DMS53 treated with DMSO at 0.1 percent for 48 hours (cell line): ENCODE results near the gene ELAVL1.
"Not testable (repeated sequence)": the region's sequence is repeated elsewhere in the genome, so short reads cannot be mapped to it uniquely, and the experiment has no call there.

Experiments used
- DNase-seq: peaks from one replicate; lab custom pipeline; 2025; ENCODE audit not compliant: unreplicated experiment; lab: John Stamatoyannopoulos, UW

The ELAVL1 gene

DNA sequence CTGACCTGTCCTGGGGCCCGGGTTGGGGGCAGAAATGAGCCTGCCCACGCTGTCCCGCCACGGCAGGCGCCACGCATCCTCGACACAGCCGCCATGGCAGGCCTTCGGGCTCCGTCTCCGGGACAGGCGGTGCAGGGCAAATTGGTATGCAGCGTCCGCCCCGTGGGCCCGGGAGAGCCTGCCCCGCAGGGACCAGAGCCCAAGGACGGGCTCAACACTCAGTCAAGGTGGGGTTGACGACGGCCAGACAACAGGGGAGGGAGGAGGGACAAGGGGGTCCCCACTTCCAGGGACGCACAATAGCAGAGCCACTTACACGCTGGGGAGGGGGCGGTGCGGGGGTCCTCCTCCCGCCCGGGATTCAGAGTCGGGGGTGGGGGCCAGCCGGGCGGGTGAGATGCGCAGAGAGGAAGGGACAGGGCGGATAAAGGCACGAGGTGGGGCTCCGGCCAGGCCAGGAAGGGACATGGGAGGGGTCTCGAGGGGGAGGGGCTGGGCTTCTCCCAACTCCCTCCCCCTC lies 80.7 kb downstream of the ELAVL1 start:
- DNase-seq: no peak

DNA sequence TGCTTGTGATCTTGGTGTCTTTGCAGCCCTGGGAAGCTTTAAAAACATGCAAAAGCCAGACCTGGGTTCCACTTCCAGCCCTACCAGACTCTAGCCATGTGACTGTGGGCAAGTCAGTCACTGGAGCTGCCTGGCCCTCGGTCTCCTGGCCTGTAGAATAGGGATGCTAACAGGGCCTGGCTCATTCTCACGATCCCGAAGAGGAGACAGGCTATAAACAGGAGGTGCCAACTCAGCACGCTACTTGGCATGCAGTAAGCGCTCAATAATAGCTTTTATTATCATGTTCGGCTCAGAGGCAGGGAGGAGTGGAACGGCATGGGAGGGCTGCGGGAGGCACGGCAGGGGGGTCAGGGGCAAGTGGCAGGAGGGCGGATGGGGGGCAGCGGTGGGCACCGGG lies 81.2 kb downstream of the ELAVL1 start:
- DNase-seq: no peak

DNA sequence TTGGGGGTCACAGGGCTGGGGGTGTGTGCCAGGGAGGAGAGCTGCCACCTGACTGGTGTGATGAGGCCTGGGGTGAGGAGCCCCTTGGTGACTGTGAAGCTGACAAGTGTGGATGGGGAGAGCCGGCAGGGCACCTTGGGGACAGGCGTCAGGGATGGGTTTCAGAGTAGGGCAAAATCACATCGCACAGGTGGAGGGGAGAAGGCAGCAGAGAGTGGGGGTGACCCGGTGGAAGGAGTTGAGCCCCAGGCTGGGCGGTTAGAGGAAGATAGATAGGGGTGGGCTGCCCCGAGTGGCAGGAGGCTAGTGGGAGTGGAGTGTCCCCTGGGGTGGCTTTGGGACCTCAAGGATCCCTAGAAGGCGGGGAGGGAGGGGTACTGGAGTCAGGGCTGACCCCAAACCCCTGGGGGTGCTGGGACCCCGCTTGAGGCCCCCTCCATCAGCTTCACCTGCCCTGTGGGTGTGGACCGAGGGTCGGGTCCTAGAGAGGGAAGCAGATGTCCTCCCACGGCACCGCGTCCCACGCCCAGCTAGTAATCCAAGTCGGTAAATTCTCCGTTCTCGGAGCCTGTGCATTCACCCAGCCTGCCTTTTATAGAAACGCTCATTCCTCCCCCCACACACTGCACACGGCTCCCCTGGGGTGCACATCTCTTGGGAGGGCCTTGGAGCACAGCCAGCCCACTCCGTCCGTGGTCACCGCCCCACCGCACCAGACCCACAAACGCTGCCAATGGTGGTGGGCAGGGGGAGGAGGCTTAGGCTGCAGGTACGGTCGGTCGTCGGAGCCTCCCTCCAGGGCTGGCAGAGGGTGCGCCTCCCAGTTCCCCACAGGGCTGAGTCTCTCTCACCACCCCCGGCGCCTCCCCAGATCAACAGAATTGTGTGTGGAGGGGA lies 81.9 kb downstream of the ELAVL1 start:
- no peak for DNase-seq

DNA sequence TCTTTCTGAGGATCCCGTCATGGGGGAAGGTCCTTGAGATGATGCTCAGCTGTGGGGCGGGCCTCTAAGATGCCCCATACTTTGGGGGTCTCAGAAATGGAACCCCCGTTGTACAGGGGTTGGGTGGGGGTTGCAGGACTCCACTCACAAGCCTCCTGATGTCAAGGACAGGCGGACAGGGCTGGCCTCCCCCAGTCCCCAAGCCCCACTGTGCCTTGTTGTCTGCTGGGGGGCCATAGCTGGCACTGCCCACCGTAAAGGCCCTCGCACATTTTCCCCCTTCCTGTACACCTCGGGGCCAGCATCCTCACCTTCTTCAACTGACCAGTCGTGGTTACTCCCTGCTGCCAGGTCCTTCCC lies 82.6 kb downstream of the ELAVL1 start:
- no peak for DNase-seq

DNA sequence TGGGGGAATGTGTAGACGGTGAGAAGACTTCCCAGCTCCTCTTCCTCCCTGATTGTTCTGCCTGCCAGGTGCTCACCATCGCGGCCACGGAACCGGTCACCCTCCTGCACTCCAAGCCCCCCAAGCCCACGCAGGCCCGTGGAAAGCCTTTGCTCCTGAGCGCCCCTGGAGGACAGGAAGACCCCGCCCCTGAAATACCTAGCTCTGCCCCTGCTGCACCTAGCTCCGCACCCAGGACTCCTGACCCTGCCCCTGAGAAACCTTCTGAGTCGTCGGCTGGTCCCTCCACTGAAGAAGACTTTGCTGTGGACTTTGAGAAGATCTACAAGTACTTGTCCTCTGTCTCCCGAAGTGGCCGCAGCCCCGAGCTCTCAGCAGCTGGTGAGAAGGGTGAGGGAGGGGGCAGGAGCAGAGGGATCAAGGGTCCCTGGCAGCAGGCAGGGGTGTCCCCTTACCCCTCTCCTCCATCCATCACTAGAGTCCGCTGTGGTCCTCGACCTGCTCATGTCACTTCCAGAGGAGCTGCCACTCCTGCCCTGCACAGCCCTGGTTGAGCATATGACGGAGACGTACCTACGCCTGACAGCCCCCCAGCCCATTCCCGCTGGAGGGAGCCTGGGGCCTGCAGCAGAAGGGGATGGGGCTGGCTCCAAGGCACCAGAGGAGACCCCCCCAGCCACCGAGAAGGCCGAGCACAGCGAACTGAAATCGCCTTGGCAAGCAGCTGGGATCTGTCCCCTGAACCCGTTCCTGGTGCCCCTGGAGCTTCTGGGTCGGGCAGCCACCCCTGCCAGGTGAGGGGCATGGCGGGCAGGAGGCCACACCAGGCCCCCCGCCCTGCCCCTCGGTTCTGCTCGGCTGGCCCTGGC lies 83.2 kb downstream of the ELAVL1 start:
- no peak for DNase-seq

DNA sequence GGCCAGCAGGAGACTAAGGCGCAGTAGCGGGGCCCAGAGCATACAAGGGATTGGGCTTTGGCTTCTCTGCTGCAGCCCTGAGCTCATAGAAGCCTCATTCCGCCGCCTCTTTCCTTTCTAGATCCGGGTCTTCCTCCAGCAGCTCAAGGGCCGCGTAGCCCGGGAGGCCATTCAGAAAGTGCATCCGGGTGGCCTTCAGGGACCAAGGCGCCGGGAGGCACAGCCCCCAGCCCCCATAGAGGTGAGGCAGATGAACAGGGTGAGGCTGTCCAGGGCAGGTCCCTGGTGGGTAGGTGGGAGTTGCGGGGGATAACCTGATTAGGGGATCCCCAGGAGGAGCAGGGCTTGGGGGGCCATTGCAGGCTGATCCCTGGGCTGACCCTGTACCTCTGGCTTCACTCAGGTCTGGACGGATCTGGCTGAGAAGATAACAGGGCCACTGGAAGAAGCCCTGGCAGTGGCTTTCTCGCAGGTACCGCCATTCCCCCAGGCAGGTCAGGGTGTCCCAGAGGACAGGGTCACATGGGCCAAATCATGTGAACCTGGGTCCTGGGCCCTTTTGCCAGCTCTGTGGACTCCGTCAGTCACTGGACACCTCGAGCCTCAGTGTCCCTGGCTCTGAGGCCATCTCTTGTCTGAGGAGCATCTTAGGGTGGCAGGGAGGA lies 84.0 kb downstream of the ELAVL1 start:
- DNase-seq: no peak

DNA sequence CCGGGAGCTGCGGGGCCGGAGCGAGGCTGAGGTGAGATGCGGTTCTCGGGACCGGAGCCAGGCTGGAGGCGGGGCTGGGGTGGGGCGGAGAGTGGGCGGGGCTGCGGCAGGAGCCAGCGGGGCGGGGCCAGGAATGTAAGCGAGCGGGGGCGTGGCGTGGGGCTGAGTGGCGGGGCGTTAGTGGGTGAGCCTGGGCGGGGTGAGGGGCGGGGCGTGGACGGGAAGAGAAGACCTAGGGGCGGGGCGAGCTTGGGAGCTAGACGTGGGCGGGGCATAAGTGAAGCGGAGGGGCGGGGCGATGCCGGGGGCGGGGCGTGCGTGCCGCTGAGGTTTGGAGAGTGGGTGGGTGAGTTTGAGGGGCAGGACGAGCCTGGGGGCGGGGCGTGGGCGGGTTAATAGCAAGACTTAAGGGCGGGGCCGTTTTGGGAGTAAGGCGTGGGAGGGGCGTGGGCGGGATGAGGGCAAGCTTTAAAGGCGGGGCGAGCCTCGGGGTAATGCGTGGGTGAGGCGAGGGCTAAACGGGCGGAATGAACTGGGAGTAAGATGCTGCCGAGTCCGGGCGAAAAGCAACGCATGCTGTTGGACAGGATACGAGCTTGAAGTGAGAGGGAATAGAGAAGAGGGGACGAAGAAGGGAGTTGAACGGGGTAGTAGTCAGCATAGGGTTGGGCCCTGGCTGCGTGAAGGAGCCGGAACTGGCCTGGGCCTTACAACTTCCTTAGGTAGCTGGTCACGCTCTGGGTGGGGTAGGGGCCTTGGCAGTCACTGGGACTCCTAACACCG lies 84.7 kb downstream of the ELAVL1 start:
- peak; percentile 80 for DNase-seq

DNA sequence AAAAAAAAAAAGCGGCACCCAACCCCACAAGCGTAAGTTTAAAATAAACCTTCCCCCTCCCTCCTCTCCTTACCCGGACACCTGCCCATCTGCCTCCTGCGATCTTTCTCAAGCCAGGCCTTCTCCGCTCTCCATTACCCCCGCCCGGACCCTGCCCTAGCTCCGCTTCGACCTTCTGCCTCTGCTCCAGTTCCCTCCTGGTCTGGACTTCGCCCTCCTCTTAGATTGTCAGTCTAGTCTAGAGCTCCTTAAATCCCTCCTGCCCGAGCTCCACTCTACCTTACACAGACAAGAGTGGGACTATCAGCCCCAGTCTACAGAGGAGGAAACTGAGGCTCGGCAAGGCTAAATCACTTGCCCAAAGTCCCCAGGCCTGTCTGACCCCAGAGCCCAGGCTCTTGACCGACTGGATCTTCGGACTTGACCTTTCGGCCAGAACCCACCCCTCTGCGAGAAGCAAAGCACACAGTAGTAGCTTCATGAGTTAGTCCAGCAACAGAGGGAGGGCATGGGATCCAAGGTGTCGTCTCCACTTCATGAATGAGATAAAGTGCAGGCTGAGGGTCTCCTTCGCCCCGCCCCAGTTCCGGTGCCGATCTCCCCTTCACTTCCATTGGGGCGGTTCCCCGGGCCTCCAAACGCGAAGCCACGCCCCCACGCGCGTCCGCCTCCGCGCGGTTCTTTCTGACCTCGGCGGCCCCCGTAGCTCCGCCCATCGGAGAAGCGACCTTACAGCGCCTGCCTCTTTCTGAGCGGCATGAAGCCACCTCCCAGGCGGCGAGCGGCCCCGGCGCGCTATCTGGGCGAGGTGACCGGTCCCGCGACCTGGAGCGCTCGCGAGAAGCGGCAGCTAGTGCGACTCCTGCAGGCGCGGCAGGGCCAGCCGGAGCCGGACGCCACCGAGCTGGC lies 85.6 kb downstream of the ELAVL1 start, which contains the start of gene SNAPC2:
TSS of gene SNAPC2 (plus strand) at position 729 of the 909 bp plus-strand sequence. CDS start at position 758, 29 bp downstream.
- peak; percentile 70 for DNase-seq

DNA sequence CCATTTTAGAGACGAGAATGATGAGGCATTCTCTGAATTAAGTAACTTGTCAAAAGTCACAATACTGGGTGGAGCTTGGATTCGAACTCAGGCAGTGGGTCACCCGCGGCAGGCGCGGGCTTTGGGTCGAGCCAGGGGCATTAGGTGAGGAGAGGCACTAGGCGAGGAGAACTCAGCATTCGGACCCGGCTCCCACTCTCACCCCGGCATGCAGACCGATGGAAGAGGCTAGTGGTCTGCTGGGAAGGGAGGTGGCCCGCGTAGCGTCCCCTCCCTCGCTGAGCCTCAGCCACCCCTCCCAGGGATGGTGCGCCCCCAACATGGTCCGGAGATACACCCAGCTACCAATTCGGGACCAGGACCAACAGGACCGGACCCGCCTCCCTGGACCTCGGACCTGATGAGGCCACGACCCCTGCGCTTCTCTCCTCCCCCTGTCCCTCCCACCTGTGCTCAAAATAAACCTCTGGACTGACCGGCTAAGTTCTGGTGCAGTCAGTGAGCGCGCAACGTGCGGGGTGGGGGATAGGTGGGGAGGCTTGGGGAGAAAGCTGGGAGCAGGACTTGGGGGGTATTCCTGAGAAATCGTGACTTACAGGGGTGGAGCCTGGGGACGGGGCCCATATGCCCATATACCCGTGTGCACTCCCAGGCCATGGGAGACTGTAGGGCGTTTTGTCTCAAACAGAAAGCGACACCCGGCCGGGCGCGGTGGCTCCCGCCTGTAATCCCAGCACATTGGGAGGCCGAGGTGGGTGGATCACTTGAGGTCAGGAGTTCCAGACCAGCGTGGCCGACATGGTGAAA lies 86.6 kb downstream of the ELAVL1 start:
- peak; percentile 4 for DNase-seq

DNA sequence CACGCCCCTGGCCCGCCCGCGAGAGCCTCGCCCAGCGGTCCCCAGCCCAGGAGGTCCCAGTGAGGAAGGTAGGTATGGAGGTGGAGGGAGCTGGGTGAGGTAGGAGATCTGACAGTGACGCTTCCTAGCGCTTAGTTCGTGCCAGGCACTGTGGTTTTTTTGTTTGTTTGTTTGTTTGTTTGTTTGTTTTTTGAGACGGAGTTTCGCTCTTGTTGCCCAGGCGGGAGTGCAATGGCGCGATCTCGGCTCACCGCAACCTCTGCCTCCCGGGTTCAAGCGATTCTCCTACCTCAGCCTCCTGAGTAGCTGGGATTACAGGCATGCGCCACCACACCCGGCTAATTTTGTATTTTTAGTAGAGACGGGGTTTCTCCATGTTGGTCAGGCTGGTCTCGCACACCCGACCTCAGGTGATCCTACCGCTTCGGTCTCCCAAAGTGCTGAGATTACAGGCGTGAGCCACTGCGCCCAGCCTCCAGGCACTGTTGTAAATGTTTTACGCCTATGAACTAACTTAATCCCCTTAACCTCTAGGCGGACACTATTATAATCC lies 87.3 kb downstream of the ELAVL1 start:
- not testable (repeated sequence) for DNase-seq

DNA sequence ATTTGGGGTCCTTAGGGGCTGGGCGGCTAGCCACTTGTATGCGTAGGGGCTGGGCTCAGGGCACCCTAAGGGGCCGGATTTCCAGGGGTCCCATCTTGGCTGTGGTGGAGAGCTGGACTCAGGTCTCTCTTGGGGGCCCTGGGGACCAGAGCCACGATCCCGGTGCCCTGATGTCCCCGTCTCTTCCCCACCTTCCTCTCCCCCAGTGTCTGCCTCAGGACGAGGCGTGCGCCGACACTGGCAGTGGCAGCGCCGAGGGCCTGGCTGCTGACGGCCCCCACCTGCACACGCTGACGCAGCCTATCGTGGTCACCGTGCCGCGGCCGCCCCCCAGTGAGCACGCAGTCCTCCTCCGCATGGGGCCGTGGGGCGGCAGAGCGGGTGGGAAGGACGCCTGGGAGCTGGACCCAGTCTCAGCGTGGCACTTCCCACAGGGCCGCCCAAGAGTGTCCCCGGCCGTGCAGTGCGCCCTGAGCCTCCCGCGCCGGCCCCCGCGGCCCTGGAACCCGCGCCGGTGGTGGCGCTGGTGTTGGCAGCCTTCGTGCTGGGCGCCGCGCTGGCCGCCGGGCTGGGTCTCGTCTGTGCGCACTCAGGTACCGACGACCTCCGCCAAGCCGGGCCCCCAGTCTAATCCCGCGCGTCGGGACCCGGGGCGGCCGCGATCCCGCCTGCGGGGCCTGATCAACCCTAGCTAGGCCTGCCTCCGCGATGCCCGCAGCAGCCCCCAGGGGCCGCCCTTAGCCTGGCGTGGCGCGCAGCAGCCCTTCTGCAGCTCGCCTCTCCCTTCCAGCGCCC lies 88.0 kb downstream of the ELAVL1 start:
- DNase-seq: no peak

DNA sequence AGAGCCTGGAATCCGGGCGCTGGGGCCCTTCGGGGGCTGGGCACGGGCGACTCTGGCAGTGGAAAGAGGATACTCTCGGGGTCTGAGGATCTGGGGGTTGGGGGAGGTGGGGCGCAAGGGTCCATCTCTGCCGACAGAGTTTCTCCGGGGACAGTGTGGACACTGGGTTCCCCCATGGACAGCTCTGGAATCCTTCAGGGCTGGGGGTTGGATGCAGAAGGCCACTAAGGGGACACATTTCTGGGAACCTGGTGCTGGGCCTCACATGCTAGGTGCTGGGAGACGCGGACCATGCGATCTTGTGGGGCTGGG lies 88.5 kb downstream of the ELAVL1 start:
- no peak for DNase-seq

DNA sequence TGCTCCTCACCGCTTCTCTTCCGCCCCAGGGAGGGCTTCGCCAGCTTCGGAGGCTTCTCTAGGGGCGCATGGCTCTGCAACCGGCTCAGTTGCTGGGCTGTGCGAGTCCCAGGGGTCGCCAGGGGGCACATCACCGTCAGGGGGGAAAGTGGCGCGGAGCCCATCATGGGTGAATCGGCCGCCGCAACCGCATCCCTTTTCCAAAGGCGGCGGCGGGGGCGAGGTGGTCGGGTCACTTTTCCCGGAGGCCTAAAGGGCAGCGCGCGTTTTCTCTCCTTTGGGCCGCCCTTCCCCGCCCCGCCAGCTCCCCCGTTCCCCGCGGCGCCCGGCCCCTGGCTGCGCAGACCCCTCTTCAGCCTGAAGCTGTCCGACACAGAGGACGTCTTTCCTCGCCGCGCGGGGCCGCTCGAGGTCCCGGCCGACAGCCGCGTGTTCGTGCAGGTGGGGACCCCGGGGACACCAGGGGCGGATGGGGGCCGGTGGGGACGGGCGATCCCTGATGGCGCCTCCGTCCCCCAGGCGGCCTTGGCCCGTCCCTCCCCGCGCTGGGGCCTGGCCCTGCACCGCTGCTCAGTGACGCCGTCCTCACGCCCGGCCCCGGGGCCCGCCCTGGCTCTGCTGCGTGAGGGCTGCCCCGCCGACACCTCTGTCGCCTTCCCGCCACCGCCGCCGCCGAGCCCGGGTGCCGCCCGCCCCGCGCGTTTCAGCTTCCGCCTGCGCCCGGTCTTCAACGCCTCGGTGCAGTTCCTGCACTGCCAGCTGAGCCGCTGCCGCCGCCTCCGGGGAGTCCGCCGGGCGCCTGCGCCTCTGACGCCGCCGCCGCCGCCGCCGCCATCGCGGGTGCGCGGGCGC lies 89.1 kb downstream of the ELAVL1 start:
- peak; percentile 5 for DNase-seq

DNA sequence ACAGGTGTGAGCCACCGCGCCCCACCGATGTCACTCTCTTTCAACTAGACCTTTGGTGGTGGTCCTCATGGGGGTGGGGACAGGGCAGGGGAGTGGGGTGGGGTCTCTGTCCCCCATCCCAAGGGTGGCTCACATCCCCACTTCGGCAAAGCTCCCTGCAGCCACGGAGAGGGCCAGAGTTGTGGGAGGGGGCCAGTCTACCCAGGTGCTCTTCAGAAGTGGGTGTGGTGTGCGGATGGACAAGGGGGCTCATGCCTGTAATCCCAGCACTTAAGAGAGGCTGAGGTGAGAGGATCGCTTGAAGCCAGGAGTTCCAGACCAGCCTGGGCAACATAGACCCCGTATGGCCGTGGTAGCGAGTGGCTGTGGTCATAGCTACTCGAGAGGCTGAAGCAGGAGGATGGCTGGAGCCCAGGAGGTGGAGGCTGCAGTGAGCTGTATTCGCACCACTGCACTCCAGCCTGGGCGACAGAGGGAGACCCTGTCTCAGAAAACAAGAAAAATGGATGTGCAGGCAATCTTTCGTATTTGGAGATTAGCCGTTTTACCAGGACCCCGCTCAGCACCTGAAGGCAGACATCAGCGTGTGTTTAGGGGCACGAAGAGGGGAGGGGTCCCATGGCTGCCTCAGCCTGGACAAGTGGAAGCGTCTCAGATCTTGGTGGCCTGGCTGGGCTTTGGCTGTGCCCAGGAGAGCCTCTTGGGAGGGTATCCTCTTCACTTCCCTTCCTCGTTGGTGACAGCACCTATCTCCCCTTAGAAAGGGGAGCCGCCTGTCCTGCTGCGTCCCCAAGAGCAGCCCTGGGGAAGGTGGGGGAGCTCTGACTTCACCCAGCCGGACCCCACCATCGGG lies 90.0 kb downstream of the ELAVL1 start:
- no peak for DNase-seq

DNA sequence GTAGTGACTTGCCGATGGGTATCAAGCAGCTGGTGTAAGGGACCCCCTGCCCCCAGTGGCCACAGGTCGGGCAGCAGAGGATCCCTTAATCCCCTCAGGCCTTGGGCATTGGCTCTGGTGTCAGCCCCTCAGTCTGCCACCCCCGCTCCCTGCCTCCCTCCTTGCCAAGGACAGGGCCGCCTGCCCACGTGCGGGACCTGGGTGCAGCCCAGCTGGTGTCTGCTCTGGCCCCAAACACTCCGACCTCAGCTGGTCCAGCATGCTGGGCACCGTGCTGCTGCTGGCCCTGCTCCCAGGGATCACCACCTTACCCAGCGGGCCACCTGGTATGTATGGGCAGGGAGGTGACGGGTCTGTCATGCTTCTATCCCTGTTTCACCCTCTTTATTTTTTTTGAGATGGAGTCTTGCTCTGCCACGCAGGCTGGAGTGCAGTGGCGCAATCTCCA lies 90.8 kb downstream of the ELAVL1 start, which contains the start of gene TGFBR3L:
TSS of gene TGFBR3L (plus strand) at position 233 of the 448 bp plus-strand sequence.
- DNase-seq: no peak

DNA sequence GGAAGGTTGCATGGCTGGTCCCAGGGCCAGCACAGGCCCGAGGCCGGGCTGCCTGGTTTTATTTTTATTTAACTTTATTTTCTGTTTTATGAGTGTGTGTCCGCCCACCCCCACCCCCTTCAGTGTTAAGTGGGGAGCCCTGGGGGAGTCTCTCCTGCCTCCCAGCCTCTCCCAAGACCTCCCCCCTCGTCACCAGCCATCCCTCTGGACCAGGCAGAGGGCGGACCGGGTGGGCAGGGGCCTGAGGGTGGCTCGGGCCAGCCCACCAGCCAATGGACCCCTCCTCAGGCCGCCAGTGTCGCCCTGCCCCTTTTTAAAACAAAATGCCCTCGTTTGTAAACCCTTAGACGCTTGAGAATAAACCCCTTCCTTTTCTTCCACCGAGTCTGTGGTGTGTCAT lies 91.3 kb downstream of the ELAVL1 start:
- DNase-seq: no peak
